ENCODE measurements around the gene EDC4. TPM values are rescaled to one million over a fixed set of nuclear protein-coding genes. Genes with fewer than 3 reads are reported as not detected.
"Not testable (repeated sequence)": the region's sequence is repeated elsewhere in the genome, so short reads cannot be mapped to it uniquely, and the experiment has no call there.

EDC4 gene
- total RNA-seq, 1 experiment from 2014 or later = 39.7 TPM

- no peak for DNase-seq (ENCODE audit: low read depth)
Observed at GRCh38 chr16:67909056-67909742, 36.3 kb downstream of the EDC4 start.

- DNase-seq (ENCODE audit: low read depth) = peak; percentile 32
Observed at GRCh38 chr16:67910158-67910557, 37.3 kb downstream of the EDC4 start.

- DNase-seq (ENCODE audit: low read depth) = no peak
Observed at GRCh38 chr16:67914758-67915495, 42.1 kb downstream of the EDC4 start.

GRCh38 chr16:67915496-67915769 is 42.6 kb downstream of the EDC4 start:
- not testable (repeated sequence) for DNase-seq (ENCODE audit: low read depth)

GRCh38 chr16:67915831-67916723 is 43.2 kb downstream of the EDC4 start:
- no peak for DNase-seq (ENCODE audit: low read depth)

GRCh38 chr16:67917140-67917851 is 44.4 kb downstream of the EDC4 start:
- peak; percentile 62 for DNase-seq (ENCODE audit: low read depth)

GRCh38 chr16:67917852-67918236 is 45.0 kb downstream of the EDC4 start:
- peak; percentile 88 for DNase-seq (ENCODE audit: low read depth)

GRCh38 chr16:67919622-67920221 is 46.9 kb downstream of the EDC4 start:
- DNase-seq (ENCODE audit: low read depth) = no peak

GRCh38 chr16:67922221-67922620 is 49.4 kb downstream of the EDC4 start:
- no peak for DNase-seq (ENCODE audit: low read depth)

- DNase-seq (ENCODE audit: low read depth) = no peak
Observed at GRCh38 chr16:67922740-67923139, 49.9 kb downstream of the EDC4 start.

- no peak for DNase-seq (ENCODE audit: low read depth)
Observed at GRCh38 chr16:67923414-67924116, 50.7 kb downstream of the EDC4 start.

GRCh38 chr16:67924140-67924906 is 51.5 kb downstream of the EDC4 start:
- no peak for DNase-seq (ENCODE audit: low read depth)

- no peak for DNase-seq (ENCODE audit: low read depth)
Observed at GRCh38 chr16:67926181-67926750, 53.4 kb downstream of the EDC4 start.

GRCh38 chr16:67927131-67927941 is 54.5 kb downstream of the EDC4 start:
- no peak for DNase-seq (ENCODE audit: low read depth)

- no peak for DNase-seq (ENCODE audit: low read depth)
Observed at GRCh38 chr16:67928147-67928546, 55.3 kb downstream of the EDC4 start.

GRCh38 chr16:67928561-67929364 is 55.9 kb downstream of the EDC4 start:
- peak; percentile 52 for DNase-seq (ENCODE audit: low read depth)

- no peak for DNase-seq (ENCODE audit: low read depth)
Observed at GRCh38 chr16:67930191-67930590, 57.3 kb downstream of the EDC4 start.

- no peak for DNase-seq (ENCODE audit: low read depth)
Observed at GRCh38 chr16:67930678-67931211, 57.9 kb downstream of the EDC4 start.
